SIG-M5 (cell line): Measurements from ENCODE around the gene TEKTIP1.

Experiments
- DNase-seq: peaks from one replicate; lab custom pipeline; 2025; lab: John Stamatoyannopoulos, UW

TEKTIP1 gene

DNA sequence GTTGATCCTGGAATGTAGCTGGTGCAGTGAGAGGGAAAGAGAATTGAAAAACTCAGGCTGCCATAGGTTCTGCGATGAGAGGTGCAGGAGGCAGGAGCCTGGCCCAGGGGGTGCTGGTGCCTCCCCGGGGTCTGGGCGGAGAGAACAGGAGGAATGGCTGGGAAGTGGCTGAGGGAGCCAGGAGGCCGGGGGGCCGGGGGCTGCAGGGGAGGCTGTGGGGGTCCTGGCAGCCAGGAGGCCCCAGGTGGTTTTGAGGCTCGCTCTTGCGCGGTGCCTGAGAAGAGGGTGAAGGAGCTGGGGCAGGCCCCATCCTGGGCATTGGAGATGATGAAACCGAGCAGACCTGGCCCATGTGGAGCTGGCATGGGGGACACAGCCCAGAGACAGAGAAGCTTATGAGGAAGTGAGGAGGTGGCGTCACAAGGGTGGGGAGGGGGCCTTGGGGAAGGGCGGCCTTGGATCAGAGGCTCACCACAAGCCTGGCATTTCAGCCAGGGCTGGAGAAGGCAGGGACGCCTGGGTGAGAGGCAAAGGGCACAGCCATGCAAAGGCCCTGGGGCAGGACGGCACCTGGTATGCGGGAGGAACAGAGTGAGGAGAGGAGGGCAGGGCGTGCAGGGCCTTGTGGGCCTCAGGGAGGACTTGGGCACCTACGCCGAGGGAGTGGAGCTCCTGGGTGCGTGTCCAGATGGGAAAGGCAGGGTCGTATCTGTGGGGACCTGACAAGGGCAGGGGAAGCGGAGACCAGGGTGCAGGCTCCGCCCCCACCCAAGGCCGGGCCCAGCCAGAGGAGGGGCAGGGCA lies 1.3 kb upstream of the TEKTIP1 start:
- no peak for DNase-seq

DNA sequence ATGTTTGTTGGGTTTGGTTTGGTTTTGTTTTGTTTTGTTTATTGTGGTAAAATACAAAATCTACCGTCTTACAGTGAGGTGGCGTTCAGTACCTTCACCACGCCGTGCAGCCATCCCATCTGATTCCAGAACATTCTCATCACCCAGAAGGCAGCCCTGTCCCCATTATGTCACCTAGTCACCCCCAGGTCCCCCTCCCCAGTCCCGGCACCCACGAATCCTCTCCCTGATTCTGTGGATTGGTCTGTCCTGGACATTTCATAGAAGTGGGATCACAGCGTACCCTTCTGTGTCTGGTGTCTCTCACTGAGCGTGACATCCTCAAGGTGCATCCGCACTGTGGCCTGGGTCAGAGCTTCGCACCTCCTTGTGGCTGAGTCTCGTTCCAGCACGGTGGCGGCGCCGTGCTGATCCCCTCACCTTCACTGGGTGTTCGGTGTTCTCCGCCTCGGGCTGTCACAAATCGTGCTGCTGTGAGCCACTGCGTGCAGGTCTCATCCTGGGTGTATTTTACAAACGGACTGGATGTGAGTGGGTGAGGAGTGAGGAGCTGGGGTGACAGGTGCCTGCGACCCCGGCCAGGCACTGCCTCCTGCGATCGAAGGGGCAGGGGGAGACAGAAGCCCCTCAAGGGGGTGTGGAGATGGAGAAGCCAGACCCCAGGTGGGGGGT lies 580 bp upstream of the TEKTIP1 start:
- no peak for DNase-seq

DNA sequence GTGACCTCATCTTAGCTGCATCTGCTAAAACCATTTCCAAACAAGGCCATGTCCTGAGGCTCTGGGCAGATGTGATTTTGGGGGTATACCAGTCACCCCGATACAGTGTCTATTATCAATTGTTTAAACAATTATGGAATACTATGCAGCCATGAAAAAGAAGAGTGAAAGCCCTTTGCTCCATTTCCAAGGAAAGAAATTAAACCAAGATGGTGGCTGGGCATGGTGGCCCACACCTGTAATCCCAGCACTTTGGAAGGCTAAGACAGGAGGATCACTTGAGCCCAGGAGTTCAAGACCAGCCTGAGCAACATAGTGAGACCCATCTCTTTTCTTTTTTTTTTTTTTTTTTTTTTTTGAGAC lies 763 bp downstream of the TEKTIP1 start:
- no peak for DNase-seq

DNA sequence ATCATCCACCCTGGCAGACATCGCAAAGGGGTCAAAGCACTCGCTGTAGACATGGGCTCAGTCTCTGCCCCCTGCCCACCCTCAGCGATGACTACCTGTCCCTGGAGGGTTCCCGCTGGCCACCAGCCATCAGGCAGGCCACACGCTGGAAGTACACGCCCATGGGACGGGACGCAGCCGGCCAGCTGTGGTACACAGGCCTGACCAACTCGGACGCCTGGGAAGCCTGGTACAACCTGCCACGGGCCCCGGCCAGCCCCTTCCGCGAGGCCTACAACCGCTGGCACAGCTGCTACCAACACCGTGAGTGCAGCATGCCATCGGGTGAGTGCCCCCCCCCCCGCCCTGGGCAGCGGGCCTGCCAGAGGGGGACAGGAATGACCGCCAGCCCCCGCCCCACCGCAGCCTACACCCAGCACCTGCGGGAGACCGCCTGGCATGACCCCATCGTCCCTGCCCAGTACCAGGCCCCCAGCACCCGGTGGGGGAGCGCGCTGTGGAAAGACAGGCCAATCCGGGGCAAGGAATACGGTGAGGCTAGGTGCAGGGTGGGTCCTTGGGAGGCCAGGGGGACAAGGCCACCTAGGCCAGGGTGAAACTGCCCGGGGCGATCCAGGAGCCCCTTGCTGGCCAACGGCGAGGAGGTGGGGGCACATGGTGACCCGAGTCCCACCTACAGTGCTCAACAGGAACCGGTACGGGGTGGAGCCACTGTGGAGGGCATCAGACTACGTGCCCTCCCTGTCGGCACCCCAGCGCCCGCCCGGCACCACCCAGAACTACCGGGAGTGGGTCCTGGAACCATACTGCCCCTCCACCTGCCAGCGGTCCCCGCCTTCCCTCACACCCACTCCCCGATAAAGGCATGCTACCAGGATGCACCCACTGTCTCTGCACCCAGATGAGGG lies 4.4 kb downstream of the TEKTIP1 start:
- DNase-seq = no peak

DNA sequence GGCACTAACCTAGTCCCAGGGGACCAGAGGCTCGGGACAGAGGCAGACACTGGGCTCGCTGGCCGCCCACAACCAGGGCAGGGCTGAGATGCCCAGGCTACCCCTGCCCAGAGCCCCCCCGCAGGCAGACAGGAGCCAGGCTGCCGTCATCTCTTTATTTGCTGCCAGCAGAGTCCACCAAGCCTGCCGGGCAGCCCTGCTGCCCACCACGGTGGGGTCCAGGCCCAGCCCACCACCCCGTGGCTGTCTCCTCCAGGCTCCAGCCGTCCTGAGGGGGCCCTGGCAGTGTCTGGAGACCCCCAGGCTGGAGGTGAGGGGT lies 5.0 kb downstream of the TEKTIP1 start:
- no peak for DNase-seq

DNA sequence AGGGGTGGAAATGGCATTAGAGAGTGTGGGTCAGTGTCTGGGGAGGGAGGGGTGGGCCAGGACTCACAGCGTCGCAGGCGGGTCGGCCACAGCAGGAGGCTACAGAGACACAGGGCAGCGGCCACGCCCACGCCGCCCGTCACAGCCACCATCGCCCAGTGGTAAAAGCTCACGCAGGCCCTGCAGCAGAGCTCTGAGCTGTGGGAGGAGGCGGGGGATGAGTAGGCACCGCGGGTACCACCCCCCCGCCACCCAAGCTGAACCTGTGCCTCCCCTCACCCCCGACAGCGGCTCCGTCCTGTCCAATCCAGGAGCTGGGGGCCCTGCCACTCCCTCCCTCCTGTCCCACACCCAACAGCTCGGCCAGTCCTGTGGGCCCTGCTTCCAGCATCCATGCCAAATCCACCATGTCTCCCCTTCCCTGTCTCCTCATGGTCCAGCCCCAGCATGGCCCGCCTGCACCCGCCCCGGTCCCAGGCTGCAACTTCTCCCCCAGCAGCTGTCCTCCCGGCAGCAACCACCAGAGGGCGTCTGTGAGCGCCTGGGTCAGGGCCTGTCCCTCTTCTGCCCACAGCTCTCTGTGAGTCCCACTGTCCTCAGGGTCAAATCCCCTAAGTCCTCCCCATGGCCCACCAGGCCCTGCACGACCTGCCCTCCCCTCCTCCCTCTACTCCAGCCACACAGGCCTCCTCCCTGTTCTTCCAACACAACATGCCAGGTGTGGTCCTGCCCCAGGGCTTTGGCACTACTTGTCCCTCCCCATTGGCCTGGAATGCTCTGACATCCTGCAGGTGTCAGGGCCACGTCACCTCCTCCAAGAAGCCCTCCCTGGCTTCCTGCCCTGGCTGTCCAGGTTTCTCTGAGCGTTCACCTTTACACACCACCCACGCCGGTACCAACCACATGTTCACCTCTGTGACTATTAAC lies 6.0 kb downstream of the TEKTIP1 start:
- DNase-seq = no peak

GRCh38 chr19:3545669-3546034 lies 6.7 kb downstream of the TEKTIP1 start:
- DNase-seq = no peak

DNA sequence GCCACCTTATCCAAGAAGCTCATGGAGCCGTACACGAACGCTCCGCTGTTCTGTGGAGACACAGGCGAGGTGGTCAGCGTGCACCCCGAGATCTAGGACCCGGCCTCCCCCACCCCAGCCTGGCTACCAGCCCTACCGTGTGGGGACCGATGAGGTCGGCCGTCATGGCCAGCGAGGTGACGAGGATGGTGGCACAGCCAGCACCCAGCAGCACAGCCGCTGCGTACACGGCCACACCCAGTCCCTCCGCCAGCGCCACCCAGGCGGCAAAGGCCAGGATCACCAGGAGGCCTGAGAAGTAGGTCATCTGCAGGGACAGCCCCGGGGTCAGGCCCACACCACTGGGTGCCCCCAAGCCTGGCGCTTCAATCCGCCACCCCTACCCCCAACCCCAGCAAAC lies 7.1 kb downstream of the TEKTIP1 start:
- DNase-seq = no peak

- no peak for DNase-seq
These were observed 8.3 kb downstream of the TEKTIP1 start for GRCh38 chr19:3547301-3547731.

DNA sequence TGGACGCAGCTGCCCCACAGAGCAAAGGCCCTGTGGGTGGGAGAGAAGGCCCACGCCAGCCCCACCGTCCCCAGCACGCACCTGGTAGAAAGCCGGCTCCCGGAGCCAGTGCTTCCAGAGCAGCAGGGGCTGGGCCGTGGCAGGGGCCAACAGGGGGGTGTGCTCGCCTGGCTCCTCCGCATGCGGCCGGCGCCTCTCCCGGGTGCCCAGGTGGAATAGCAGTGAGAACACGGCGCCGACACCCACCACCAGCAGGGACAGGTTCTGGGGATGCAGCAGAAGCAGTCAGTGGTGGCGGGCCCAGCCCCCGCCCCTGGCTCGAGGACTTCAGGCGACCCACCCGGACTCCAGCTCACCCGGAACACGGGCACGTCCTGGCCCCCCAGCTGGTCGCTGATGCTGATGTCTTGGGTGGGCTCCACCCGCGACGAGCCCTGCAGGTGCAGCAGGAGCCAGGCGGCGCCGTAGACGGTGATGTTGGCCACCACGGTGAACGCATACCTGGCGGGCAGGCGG lies 8.9 kb downstream of the TEKTIP1 start:
- DNase-seq = no peak

GRCh38 chr19:3548606-3549005 lies 9.6 kb downstream of the TEKTIP1 start:
- DNase-seq = no peak

DNA sequence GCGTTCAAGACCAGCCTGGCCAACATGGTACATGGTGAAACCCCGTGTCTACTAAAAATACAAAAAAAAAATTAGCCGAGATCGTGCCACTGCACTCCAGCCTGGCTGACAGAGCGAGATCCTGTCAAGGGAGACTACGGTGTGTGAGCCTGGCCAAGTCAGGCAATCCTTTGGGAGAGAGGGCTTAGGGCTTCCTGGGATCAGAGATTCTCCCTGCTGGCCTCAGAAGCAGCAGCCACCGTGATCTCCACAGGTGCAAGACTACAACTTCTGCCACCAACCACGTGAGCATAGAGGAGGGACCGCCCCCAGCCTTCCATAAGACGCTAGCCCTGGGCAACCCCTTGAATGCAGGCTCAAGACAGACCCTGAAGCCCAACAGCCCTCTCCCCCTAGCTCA lies 10.8 kb downstream of the TEKTIP1 start:
- no peak for DNase-seq

DNA sequence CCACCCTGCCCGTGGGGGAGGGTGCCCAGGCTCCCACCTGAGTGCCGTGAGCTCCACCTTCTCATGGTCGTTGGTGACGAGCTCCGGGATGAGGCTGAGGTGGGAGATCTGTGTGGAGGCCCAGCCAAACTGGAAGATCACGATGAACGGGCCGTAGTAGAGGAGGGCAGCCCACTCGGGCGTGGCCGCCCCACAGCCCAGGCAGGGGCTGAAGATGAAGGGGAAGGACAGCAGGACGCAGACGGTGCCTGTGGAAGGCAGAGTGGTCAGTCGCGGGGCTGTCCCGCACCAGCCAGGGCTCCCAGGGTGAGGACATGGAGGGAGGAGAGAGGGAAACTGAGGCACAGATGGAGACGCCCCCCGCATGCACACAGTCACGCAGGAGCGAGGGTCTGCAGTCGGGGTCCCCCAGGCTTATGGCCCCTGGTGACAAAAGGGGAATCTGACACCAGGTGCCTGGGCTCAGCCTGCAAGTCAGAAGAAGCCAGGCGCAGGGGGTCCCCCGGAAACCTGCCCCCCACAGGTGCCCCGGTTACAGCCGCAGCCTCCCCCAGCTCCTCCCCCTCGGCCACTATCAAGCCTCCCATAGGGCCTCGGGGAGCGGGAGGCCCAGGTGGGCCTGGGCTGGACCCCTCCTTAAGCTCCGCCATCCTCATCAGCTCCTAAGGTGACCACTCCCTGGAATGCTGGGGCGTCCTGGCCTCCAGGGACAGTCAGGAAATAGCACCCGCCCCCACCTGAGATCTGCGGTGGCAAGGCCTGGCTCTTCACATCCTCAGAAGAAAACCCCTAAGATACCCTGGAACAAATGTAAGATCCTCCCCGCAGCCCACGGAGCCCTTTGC lies 12.2 kb downstream of the TEKTIP1 start:
- DNase-seq = no peak

GRCh38 chr19:3551792-3552095 lies 12.8 kb downstream of the TEKTIP1 start:
- no peak for DNase-seq

DNA sequence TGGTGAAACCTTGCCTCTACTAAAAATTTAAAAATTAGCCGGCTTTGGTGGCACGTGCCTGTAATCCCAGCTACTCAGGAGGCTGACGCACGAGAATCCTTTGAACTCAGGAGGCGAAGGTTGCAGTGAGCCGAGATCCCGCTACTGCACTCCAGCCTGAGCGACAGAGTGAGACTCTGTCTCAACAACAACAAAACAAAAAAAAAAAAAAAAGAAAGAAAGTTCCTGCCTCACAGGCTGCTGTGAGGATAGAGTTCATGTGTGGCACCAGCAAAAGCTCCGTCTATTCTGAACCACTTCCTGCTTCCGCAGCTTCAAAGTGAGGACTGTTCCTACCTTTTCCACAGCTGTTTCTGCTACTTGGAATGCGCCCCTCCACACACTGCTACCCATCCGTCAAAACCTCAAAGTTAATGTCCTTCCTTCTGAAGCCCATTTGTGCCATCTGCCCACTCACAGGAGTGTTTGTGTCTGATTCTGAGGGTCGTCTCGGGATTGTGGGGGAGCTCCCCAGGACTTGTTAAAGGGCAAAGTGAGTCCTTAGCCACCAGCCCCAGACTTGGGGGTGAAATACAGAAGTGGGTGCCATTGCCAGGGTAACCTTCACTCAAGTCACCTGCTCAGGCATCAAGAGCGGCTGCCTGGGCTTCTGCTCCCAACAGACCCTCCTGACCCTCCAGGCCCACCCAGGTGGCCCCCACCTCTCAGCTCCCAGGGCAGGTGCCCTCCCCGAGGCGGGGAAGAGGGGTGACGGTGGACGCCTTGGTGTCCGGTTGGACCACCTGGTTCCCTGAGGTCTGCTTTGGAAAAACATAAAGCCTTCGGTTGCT lies 15.5 kb downstream of the TEKTIP1 start:
- no peak for DNase-seq

GRCh38 chr19:3555653-3556422 lies 16.9 kb downstream of the TEKTIP1 start:
- DNase-seq = no peak

GRCh38 chr19:3556423-3556977 lies 17.5 kb downstream of the TEKTIP1 start:
- no peak for DNase-seq

- no peak for DNase-seq
These were observed 18.0 kb downstream of the TEKTIP1 start for GRCh38 chr19:3556978-3557460.
